ENCODE data around the gene SLC22A3. TPM values are rescaled to one million over a fixed set of nuclear protein-coding genes. Genes with fewer than 3 reads are reported as not detected.

The SLC22A3 gene
- polyA plus RNA-seq, 1 of the 3 experiments (the other 2 are of a cell fraction): not detected

GRCh38 chr6:160430751-160431150 lies 82.6 kb downstream of the SLC22A3 start:
- ChIA-PET CTCF (interaction anchor here (1.2 kb wide), 1 partner anchor 25 kb away, joined by 3 read pairs; no protein-coding TSS in a partner anchor), POLR2A (no interaction called here)
- Histone ChIP-seq H2AFZ (ENCODE audit: low read depth) (no peak overlapping the region), H3K27ac (ENCODE audit: low read depth in 2 of 2, low read length in 1 of 2) (no peak overlapping the region), H4K20me1 (ENCODE audit: insufficient read depth) (no peaks in the 10 kb centered on the region), H3K36me3 (replicated peaks in 1 of 2; ENCODE audit: control insufficient read depth in 1 of 2, insufficient read depth in 2 of 2, low read length in 1 of 2) (no peaks in the 10 kb centered on the region), H3K27me3 (ENCODE audit: insufficient read depth) (no peaks in the 10 kb centered on the region; the same call in 1 of the 2 replicates), H3K4me1 (ENCODE audit: control insufficient read depth in 1 of 2, insufficient read depth in 2 of 2, low read depth in 1 of 2, low read length in 1 of 2) (no peaks in the 10 kb centered on the region), H3K4me2 (no peak overlapping the region), H3K79me2 (ENCODE audit: insufficient read depth) (no peaks in the 10 kb centered on the region), H3K9me3 (no peaks in the 10 kb centered on the region), H3K4me3 (ENCODE audit: low read depth in 2 of 2, low read length in 1 of 2) (no peak overlapping the region), H3K9ac (no peak overlapping the region), H3F3A (replicated peaks; ENCODE audit: insufficient read depth) (no peaks in the 10 kb centered on the region), H3K9me2 (no peaks in the 10 kb centered on the region)
- no peak for TF ChIP-seq MEF2A (IDR thresholded peaks at IDR 0.05; ENCODE audit: borderline replicate concordance, low read depth)
- TF ChIP-seq CHD2 (IDR thresholded peaks at IDR 0.05; ENCODE audit: low read length, partially characterized antibody): no peak
- no peak for TF ChIP-seq MAX (IDR thresholded peaks at IDR 0.05; ENCODE audit: low read depth)
- no peak for TF ChIP-seq SMC3 (IDR thresholded peaks at IDR 0.05; ENCODE audit: low read depth, low read length)
- TF ChIP-seq SIN3A (IDR thresholded peaks at IDR 0.05; ENCODE audit: borderline replicate concordance, low read depth, low read length): no peak
- 13% methylated on average over 5 of the region's 5 CpGs for WGBS (ENCODE audit: low lambda C conversion rate)
- DNase-seq: no peak

- H3K9me2 ChIP-seq: no peaks in the 10 kb centered on the region
- ChIA-PET POLR2A (no interaction called here), CTCF (interaction anchor here (1.2 kb wide), 1 partner anchor 24 kb away, joined by 3 read pairs; no protein-coding TSS in a partner anchor)
- H3F3A ChIP-seq (replicated peaks; ENCODE audit: insufficient read depth): no peaks in the 10 kb centered on the region
- H3K36me3 ChIP-seq (replicated peaks in 1 of 2; ENCODE audit: control insufficient read depth in 1 of 2, insufficient read depth in 2 of 2, low read length in 1 of 2): no peaks in the 10 kb centered on the region
- no peak overlapping the region for H3K4me3 ChIP-seq (ENCODE audit: low read depth in 2 of 2, low read length in 1 of 2)
- H4K20me1 ChIP-seq (ENCODE audit: insufficient read depth): no peaks in the 10 kb centered on the region
- no peaks in the 10 kb centered on the region; the same call in 1 of the 2 replicates for H3K27me3 ChIP-seq (ENCODE audit: insufficient read depth)
- H3K4me1 ChIP-seq (ENCODE audit: control insufficient read depth in 1 of 2, insufficient read depth in 2 of 2, low read depth in 1 of 2, low read length in 1 of 2): no peaks in the 10 kb centered on the region
- H3K79me2 ChIP-seq (ENCODE audit: insufficient read depth): no peaks in the 10 kb centered on the region
- no peaks in the 10 kb centered on the region for H3K9me3 ChIP-seq
- H3K4me2 ChIP-seq: no peak overlapping the region
- DNase-seq: no peak
- 34% methylated on average over 8 of the region's 8 CpGs for WGBS (ENCODE audit: low lambda C conversion rate)
- no peak for TF ChIP-seq POLR2AphosphoS5 (IDR thresholded peaks at IDR 0.05; ENCODE audit: low read depth, low read length)
- TF ChIP-seq RCOR1 (IDR thresholded peaks at IDR 0.05; ENCODE audit: low read length): no peak
- TF ChIP-seq PBX3 (IDR thresholded peaks at IDR 0.05): no peak
- TF ChIP-seq IRF3 (IDR thresholded peaks at IDR 0.05; ENCODE audit: low read depth, low read length): no peak
- no peak overlapping the region for H3K27ac ChIP-seq (ENCODE audit: low read depth in 2 of 2, low read length in 1 of 2)
- no peak overlapping the region for H3K9ac ChIP-seq
- H2AFZ ChIP-seq (ENCODE audit: low read depth): no peak overlapping the region
Observed at GRCh38 chr6:160431226-160431625, 83.0 kb downstream of the SLC22A3 start.
